SH-SY5Y (cell line): ENCODE data around the gene LRP8.

ENCODE experiments used
- GATA2 ChIP-seq: IDR thresholded peaks from 2 replicates; pipeline ENCODE4 v1.6.1; 2011; ENCODE audit warnings: mild to moderate bottlenecking, low read depth, low read length
- GATA3 ChIP-seq: IDR thresholded peaks from 2 replicates; pipeline ENCODE4 v1.6.1; 2011; ENCODE audit warnings: low read depth, mild to moderate bottlenecking, low read length, moderate library complexity

- TF ChIP-seq GATA2 (no peak), GATA3 (no peak)
Measured at GRCh38 chr1:53328009-53328461, at the start of gene LRP8.
